NCI-H128 (cell line): Measurements from ENCODE around the gene LRRC3C.
A peak's percentile ranks its signal among the peaks of the same experiment; 100 is the strongest.
"Not testable (repeated sequence)": the region's sequence is repeated elsewhere in the genome, so short reads cannot be mapped to it uniquely, and the experiment has no call there.

Source experiments
- DNase-seq: peaks from one replicate; lab custom pipeline; 2025; ENCODE audit not compliant: unreplicated experiment; lab: John Stamatoyannopoulos, UW

Gene LRRC3C

DNA sequence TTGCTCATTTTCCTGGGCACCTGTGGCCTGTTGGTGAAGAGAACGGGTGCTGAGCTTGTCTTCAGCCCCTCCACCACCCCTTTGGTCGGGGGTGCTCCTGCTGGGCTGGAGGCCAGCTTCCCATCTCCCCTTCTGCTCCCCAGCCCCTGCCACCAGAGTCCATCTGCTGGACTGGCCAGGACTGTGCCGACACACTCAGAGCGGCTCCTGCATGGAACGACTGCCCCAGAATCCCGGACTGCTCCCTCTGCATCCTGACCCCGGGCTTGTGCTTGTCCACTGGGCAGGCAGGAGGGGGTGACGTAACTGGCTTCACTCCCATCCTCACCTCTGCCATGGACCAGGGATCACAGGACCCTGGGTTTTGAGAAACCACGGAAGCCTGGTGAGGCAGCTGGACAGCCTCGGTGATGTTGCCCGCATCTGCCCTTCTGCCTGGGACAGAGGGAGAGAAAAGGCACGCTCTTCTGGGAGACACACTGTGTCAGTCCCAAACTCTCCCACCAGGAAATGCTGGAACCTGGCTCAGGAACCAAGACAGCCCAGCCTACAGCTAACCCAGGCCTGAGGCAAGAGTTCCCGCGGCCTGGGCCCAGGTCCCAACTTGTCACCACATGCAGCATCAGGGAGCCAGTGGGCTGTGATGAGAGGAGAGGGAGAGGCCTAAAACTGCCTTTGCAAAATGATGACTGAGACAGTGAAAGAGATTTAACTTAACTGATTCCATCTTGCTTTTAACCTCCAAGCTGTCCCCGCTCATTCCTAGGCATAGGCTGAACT lies 19.2 kb downstream of the LRRC3C start:
- DNase-seq: no peak

DNA sequence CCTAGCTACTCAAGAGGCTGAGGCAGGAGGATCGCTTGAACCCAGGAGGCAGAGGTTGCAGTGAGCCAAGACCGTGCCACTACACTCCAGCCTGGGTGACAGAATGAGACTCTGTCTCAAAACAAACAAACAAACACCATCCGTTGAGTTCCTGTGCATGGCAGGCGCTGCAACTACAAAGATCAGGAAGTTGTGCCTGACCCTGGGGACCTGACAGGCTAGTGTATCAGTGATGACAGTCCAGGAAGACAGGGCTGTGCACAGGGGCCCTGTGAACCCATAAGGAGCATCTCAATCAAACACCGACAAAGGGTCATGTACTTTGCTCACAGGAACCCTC lies 20.9 kb downstream of the LRRC3C start:
- not testable (repeated sequence) for DNase-seq

DNA sequence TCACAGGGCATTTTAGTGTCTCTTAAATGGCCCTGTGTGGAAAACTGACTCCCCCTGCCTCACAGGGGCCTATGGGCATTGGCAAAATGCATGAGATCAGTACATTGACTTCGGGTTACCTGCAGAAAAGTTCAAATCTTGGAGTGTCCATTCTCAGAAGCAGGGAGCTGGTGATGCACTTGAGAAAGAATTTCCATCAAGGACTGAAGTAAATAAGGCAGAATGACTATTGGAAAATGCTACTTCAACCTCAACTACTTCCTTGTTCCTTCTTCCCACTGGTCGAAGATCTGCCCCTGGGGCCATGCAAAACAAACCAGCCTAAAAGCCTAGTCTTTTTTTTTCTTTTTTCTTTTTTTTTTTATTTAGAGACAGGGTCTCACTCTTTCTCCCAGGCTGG lies 21.5 kb downstream of the LRRC3C start:
- no peak for DNase-seq

DNA sequence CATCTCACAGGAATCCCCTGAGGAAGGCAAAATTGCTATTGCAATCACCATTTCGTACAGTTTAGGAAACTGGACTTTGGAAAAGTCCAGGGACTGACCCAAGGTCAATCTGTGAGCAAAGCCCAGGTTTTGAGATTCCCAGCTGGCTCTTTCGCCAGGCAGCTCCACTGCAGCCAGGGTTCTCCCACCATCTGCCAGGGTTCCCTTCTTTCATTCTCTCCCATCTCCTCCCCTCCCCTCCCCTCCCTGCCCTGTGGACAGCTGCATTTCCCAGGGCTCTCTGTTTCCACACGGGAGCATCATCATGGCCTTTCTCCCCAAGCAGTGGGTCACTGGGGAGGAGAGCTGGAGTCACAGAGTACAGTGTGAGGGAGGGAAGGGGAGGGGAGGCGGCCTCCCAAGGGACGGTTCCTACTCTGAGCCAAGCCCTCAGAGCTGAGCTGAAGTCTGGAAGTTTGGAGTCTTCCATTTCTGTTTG lies 23.4 kb downstream of the LRRC3C start:
- DNase-seq: no peak

DNA sequence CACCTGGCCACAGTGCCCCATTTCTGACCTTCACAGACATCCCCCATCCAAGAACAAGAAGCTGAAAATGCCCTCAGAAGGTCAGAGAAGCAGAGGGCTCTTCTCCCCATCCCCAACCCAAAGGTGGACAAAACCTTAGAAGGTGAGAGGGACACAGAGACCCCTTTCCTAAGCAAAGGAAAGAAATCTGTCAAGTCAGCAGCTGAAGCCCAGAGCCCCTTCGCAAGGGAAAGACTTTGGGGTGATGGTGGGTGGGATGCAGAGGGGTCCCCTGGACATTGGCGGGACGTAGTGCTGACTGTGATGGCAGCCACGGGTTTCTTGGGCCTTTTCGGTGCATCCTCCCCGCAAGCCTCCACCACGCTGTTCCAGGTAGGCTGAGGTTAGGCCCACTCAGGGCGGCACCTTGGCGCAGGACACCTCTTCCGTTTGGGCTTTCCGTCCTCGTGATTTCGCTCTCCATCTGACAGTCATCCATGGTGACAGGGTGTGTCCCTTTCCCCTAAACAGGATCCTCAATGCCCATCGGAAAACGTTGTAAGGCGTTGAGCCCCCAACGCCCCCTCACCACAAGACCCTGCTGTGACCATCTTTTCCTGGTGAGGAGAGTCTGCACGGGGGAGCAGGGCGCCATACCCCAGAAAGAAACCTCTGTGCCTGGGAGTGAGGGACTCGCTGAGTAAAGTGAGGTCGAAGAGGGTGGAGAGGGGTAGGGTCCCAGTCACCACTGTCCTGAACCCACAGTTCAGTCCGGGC lies 24.6 kb downstream of the LRRC3C start:
- DNase-seq: no peak

DNA sequence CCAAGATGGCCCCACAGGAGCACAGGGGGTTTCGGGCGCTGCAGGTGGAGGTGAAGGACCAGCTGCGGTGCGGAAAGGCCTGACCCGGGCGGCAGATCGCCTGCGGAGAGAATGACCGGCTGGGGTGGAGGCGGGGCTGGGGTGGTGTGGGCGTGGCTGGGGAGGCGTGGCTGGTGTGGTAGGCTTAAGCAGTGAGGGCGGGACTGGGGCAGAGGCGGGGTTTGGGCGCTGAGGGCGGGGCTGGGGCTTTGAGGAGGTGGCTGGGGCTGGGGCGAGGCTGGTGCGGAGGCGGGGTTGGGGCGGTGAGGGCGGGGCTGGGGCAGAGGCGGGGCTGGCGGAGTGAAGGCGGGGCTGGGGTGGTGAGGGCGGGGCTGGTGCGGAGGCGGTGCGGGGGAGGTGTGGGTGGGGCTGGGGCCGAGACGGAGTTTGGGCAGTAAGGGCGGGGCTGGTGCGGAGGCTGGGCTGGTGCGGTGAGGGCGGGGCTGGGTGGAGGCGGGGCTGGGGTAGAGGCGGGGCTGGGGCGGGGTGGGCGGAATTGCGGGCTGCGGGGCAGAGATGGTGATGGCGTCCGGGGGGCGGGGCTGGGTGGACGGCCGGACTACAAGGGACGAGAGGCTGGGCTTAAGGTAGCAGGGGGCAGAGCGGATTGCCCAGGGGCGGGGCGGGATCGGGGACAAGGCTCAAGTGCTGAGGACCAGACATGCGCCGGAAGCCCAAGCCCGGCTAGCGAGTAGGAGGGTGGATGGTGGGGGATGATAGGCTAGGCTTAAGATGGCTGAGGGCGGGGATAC lies 25.3 kb downstream of the LRRC3C start:
- DNase-seq: peak; percentile 55

DNA sequence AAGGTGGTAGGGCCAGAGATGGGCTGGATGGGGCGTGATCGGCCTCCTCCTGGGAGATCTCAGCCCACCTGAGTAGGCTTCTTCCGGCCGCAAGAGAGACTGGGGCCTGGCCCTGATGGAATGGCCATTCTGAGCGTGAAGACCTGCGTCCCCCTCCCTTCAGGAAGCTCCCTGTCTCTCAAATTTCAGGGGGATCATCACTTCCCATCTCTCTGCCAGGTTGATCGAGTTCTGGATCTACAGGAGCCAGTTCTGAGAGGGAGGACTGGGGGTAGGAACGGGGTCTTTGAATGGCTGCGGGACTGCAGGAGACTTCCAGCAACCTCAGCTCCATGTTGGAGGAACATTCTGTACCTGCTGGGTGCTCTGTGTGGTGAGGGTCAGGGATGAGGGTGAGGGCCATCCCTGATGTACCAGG lies 25.9 kb downstream of the LRRC3C start:
- no peak for DNase-seq

DNA sequence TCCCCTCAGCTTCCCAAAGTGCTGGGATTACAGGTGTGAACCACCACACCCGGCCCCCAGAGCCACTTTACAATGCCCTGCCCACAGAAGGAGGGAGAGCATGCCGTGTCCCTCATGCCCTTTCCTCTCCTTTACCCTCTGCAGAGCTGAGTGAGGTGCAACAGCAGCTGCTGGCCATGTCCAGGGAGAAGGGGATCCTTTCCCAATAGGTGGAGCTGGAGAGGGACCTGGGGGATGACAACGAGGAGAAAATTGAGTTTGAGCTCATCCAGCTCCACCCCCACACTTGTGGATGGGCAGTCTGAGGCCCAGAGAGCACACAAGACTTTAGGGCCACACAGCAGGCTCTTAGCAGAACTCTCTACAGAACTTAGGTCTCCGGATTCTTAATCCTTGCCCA lies 27.3 kb downstream of the LRRC3C start:
- DNase-seq: no peak

DNA sequence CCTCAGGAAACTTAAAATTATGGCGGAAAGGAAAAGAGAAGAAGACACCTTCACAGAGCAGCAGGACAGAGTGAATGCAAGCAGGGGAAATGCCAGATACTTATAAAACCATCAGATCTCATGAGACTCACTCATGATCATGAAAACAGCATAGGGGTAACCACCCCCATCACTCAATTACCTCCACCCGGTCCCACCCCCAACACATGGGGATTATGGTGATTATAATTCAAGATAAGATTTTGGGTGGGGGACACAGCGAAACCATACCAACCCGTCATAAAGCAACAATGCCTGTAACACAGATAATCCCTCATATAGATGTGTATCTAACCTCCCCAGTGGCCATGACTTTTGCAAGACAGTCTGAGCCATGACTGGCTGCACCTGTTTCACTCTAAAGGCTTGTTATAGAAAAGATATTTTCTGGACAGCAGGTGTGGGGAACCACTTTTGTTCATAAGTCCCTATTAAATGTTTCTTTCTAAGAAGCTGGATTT lies 28.2 kb downstream of the LRRC3C start:
- DNase-seq: no peak

DNA sequence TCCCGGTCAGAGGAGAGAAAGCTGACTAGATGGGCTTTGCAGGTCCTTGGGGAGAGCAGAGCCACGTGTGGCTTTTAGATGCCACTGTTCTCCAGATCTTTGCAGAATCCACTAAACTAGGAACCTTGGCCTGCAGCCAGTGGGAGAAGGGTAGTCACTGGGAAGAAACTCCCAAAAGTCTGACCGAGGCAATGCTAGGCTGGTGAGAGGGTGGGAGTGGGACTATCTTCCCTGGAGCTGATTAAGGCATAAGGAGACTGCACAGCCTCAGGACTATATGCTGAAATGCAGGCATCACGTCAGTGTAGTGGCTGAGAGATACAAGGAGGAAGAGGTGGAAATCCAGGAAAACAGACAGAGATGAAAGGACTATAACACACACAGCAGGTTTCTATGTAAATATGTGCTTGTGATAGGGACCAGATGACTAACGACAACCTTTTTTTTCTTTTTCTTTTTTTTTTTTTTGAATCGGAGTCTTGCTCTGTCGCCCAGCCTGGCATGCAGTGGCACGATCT lies 33.1 kb downstream of the LRRC3C start:
- no peak for DNase-seq

DNA sequence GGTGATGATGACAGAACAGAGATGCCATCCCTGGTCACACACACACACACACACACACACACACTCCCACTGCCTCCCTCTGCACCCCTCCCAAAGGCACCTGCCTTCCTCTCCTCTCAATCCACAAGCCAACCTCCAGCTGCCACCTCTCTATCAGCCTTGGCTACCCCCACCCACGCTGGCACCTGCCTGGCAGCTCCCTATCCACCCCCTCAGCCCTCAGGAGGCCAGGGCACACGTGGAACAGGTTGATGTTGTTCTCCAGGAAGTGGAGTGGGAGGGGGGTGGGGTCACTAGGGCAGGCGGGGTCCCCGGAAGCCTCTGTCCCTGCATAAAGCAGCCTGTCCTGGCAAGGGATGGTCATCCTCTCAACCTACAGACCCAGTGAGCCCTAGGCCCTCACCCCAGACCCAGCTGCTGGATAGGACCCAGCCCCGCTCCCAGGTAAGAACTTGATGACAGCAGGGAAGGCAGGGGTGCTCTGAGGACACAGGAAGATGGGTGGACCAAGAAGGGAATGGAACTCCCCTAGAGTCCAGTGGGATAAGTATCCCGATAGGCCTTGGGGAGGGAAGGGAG lies 35.2 kb downstream of the LRRC3C start, which contains the start of gene GSDMA:
TSS of gene GSDMA (plus strand) at position 363 of the 579 bp plus-strand sequence. CDS start 2,684 bp downstream, outside the sequence.
- no peak for DNase-seq

DNA sequence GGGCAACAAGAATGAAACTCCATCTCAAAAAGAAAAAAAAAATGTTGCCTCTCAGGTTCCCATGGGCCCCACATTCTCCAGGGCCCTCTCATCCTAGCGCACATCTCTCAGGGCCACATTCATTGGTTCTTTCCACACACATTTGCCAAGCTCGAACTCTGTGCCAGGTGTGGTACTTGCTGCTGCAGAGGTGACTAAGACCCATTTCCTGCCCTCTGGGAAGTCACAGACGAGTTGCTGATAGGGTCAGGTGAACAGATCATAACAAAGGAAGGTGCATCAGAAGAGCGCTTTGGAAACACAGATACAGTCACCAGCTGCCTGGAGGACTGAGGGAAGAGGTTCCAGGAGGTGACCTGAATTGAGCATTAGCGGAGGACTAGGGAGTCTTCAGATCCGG lies 36.3 kb downstream of the LRRC3C start:
- DNase-seq: no peak

DNA sequence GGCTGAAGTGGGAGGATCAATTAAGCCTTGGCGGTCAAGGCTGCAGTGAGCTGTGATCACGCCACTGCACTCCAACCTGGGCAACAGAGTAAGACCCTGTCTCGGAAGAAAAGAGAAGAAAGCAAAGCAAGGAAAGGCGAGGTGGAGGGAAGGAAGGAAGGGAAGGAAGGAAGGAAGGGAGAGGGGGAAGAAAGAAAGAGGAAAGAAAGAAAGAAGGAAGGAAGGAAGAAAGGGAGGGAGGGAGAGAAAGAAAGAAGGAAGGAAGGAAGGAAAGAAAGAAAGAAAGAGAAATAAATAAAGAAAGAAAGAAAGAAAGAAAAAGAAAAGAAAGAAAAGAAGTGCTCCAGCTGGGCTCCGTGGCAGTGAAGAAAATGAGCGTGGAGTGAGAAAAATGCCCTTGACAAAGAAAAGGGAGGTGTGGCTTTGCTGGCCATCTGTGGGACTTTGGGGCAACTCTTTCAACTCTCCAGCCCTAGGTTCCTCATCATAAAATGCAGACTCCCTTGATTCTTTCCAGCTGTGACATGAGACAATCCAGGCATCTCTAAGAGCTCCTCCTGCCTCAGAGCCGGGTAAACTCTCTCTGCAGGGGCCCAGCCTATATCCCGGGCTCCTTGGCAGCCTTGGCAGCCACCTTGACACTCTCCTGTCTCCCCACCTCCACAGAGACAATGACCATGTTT lies 37.6 kb downstream of the LRRC3C start:
- no peak for DNase-seq

DNA sequence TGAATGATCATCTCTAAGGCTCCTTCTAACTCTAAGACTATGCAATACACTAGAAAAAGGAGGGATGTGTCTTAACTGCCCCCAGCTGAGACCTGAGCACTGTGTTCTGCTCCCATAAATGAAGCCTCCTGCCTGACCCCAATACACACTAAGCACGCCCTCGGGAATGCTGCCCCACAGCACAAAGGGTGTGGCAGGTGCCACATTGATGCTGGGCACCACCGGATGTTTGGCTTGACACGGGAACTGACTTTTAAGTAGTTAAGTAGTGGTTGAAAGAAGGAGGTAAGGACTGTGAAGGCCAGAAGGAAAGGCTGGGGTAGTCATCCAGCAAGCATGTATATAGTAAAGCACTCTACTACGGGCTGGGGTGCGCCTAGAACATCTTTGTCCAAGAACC lies 39.2 kb downstream of the LRRC3C start:
- DNase-seq: no peak

DNA sequence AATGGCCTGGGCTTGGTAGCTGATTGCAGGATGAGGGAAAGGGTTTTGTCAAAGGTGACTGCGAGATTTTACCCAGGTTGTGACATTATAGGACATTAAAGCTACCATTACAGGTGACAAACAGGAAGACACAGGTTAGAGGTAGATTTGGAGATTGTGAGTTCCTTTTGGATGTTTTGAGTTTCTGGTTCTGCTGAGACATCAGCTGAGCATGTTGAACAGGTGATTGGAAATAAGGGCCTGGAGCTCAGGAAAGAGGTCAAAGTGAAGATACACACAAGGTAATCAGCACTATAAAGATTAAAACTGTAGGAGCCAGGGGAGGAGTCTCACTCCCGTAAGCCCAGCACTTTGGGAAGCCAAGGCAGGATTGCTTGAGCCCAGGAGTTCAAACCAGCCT lies 41.2 kb downstream of the LRRC3C start:
- DNase-seq: no peak

DNA sequence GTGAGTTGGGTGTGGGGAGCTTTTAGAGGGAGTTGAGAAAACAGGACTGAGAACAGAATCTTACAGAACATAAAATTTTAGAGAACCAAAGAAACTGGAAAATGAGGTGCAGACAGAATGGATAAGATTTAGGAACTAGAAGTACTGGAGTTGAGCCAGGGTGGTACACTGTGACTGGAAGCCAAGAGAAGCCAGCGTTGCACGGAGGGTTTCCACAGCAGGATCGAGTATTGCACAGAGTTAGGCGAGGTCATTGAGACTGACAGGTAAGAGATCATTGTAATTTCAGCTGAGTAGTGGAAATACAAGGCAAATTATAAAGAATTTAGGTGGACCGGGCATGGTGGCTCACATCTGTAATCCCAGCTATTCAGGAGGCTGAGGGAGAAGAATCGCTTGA lies 41.8 kb downstream of the LRRC3C start:
- no peak for DNase-seq

DNA sequence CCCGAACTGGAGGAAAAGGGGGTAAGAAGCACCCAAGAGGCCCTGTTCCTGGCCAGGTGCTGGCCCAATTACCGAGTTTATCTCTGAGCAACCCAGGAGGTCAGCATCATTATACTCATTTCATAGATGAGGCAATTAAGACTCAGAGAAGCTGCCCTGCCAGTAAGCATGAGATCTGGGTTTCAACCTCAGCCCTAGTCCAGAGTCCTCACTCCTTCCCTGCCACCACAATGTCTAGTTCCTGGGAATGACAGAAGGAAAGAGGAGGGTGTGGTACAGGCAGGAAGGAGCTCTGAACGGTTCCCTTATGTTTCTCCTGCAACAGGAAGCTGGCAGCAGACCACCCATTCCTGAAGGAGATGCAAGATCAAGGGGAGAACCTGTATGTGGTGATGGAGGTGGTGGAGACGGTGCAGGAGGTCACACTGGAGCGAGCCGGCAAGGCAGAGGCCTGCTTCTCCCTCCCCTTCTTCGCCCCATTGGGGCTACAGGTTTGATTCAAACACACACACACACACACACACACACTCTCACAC lies 42.7 kb downstream of the LRRC3C start:
- DNase-seq: no peak

DNA sequence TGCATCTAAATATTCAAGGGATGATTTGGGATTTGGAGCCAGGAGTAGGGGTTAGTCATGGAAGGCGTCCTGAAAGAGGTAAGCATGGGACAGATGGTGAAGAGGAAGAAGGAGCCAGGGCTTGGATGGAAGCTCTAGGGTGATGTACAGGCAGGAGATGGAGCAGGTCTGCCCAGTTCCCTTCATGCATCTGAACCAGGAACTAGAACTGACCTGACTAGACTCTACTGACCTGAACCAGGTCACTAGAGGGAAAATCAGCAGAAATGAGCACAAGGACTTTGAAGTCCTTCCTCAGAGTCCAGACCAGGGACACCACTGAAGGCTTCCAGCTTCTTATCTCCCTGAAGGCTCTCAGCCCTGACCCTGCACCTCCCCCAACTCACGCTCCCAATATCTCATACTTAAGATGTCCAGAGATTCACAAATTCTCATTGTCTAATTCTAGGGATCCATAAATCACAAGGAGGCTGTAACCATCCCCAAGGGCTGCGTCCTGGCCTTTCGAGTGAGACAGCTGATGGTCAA lies 43.6 kb downstream of the LRRC3C start:
- no peak for DNase-seq

DNA sequence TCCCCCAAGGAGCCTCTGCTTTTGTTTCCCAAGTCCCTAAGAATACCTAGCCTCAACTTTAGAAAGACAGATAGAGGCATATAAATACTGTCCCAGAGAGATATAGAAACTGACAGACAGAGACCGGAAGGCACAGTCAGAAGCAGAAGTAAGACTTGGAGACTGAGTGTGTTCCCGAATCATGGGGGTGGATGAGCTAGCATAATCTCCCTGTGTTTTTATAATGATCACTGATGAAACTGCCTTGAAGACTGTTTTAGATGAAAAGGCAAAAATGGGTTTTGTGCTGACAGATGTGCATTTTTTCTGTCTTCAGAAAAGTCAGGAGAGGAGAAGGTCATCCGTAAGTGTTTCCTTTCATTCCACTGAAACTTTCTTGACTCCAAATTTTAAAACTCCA lies 44.7 kb downstream of the LRRC3C start:
- DNase-seq: no peak

DNA sequence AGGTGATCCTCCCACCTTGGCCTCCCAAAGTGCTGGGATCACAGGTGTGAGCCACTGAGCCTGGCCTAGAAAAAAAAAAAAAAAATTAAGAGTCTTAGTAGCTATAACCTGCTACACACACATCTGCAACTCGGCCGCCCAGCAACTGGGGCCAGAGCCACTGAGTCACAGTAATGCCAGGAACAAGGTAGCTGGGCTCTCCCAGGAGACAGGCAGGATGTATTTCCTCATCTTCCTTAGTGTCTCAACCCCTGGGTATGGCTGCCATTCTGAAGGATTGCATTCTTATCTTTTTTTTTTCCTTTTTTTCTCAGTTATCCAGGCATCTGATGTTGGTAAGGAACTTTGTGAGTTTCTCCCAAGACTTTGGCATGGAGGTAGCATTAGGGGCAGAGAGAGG lies 46.0 kb downstream of the LRRC3C start:
- DNase-seq: no peak
